CD14-positive monocyte (primary cell): ENCODE data around the gene UHRF1. TPM values are rescaled to one million over a fixed set of nuclear protein-coding genes. Genes with fewer than 3 reads are reported as not detected.

Experiments used
- DNase-seq, 3 donors: peaks; one replicate each; pipeline ENCODE4 v3.0.0-alpha.2; 2011 to 2022
- H2AFZ ChIP-seq: 2 replicates; pipeline ENCODE4 v1.6.0; 2012; ENCODE audit warnings: mild to moderate bottlenecking, low read depth, low read length, inconsistent platforms; ENCODE audit not compliant: insufficient read depth, poor library complexity, severe bottlenecking
- H3K27ac ChIP-seq, 2 donors: 1 replicate in 1 of 2; 2 replicates in 1 of 2; pipeline ENCODE4 v1.5.1; 2012 to 2013; ENCODE audit warnings: low read length in 2 of 2, control low read depth in 1 of 2, inconsistent platforms in 1 of 2, low read depth in 1 of 2, mild to moderate bottlenecking in 1 of 2
- H3K27me3 ChIP-seq, 2 donors: one replicate each; pipeline versions ENCODE4 v1.6.0 to v1.6.1; 2011 to 2013; ENCODE audit warnings: low read length in 2 of 2; ENCODE audit not compliant: control insufficient read depth in 2 of 2, insufficient read depth in 2 of 2
- H3K36me3 ChIP-seq, 2 donors: replicated peaks in 1 of 2; 1 replicate in 1 of 2; 2 replicates in 1 of 2; pipeline versions ENCODE4 v1.5.1 to v1.6.1; 2012 to 2013; ENCODE audit warnings: low read length in 2 of 2, control low read depth in 1 of 2, inconsistent platforms in 1 of 2, mild to moderate bottlenecking in 1 of 2; ENCODE audit not compliant: insufficient read depth in 2 of 2, control insufficient read depth in 1 of 2
- H3K4me1 ChIP-seq, 2 donors: 1 replicate in 1 of 2; 2 replicates in 1 of 2; pipeline versions ENCODE4 v1.5.1 to v1.6.1; 2012 to 2013; ENCODE audit warnings: low read length in 2 of 2, control low read depth in 1 of 2, inconsistent platforms in 1 of 2, mild to moderate bottlenecking in 1 of 2, moderate library complexity in 1 of 2; ENCODE audit not compliant: insufficient read depth in 2 of 2, control insufficient read depth in 1 of 2
- H3K4me2 ChIP-seq: replicated peaks from 2 replicates; pipeline ENCODE3; 2012; ENCODE audit warnings: low read length, moderate library complexity, mild to moderate bottlenecking; ENCODE audit not compliant: poor library complexity, severe bottlenecking; ENCODE audit errors: extremely low read depth
- H3K4me3 ChIP-seq, 3 experiments: fragments of 200-600 bp in 1 of 3; sonication (generic) in 1 of 3; replicated peaks in 1 of 3; 1 replicate in 2 of 3; 2 replicates in 1 of 3; pipeline ENCODE4 v1.5.1; 2011 to 2013; ENCODE audit warnings: low read length in 3 of 3, mild to moderate bottlenecking in 3 of 3, control low read depth in 2 of 3, low read depth in 2 of 3, inconsistent platforms in 1 of 3, moderate library complexity in 1 of 3
- H3K79me2 ChIP-seq: 2 replicates; pipeline ENCODE4 v1.6.0; 2012; ENCODE audit warnings: mild to moderate bottlenecking, control low read depth, inconsistent platforms, low read length, moderate library complexity; ENCODE audit not compliant: insufficient read depth
- H3K9ac ChIP-seq: 2 replicates; pipeline ENCODE4 v1.6.0; 2017; ENCODE audit warnings: low read length, mild to moderate bottlenecking; ENCODE audit not compliant: insufficient read depth, poor library complexity, severe bottlenecking
- H3K9me3 ChIP-seq, 2 donors: replicated peaks in 1 of 2; 1 replicate in 1 of 2; 2 replicates in 1 of 2; pipeline versions ENCODE4 v1.5.1 to v1.6.1; 2012 to 2013; ENCODE audit warnings: low read length in 2 of 2, control low read depth in 1 of 2; ENCODE audit not compliant: control insufficient read depth in 1 of 2, insufficient read depth in 1 of 2
- H4K20me1 ChIP-seq: 2 replicates; pipeline ENCODE4 v1.6.0; 2012; ENCODE audit warnings: mild to moderate bottlenecking, low read length, control low read depth, moderate library complexity; ENCODE audit not compliant: insufficient read depth
- H3K27ac Mint-ChIP-seq, 7 donors: one replicate each; pipeline ENCODE4 v1.8.0; 2020; ENCODE audit warnings: mild to moderate bottlenecking in 7 of 7, mixed read lengths in 7 of 7, moderate library complexity in 6 of 7, inconsistent platforms in 2 of 7
- H3K27me3 Mint-ChIP-seq, 3 donors: one replicate each; pipeline ENCODE4 v1.8.0; 2021 to 2022; ENCODE audit warnings: low read depth in 3 of 3, mild to moderate bottlenecking in 3 of 3, mixed read lengths in 3 of 3, moderate library complexity in 3 of 3, inconsistent platforms in 1 of 3
- H3K36me3 Mint-ChIP-seq, 2 donors: one replicate each; pipeline ENCODE4 v1.8.0; 2020; ENCODE audit warnings: mixed read lengths in 2 of 2, inconsistent platforms in 1 of 2, mild to moderate bottlenecking in 1 of 2
- H3K4me1 Mint-ChIP-seq: one replicate; pipeline ENCODE4 v1.8.0; 2020; ENCODE audit warnings: mild to moderate bottlenecking, mixed read lengths
- H3K4me3 Mint-ChIP-seq, 2 donors: one replicate each; pipeline ENCODE4 v1.8.0; 2020; ENCODE audit warnings: mild to moderate bottlenecking in 2 of 2, mixed read lengths in 2 of 2, moderate library complexity in 1 of 2
- H3K9me3 Mint-ChIP-seq, 7 donors: one replicate each; pipeline ENCODE4 v1.8.0; 2020 to 2022; ENCODE audit warnings: mixed read lengths in 7 of 7, mild to moderate bottlenecking in 6 of 7, moderate library complexity in 6 of 7, inconsistent platforms in 2 of 7
- WGBS: methylation state at CpG from one replicate; pipeline ENCODE4 v1.1.5; 2013; ENCODE audit warnings: missing lambda C conversion rate; ENCODE audit not compliant: insufficient coverage; 5-methylcytosine and 5-hydroxymethylcytosine counted together
- intact Hi-C, 2 donors: fragments of 100-400 bp; cut with micrococcal nuclease; formaldehyde crosslinking; loops; one replicate each; pipeline versions ENCODE4 v1.15.0 to v1.15.1; 2023
- polyA plus RNA-seq, 3 donors: library from polyadenylated mRNA; depleted of rRNA in 1 of 3; unstranded in 2 of 3; stranded (reverse) in 1 of 3; fragments of 300-500 nt in 2 of 3; fragments of >200 nt in 1 of 3; fragmentation: Illumina TruSeq in 2 of 3; gene quantifications; 1 replicate in 2 of 3; 2 replicates in 1 of 3; pipeline ENCODE4 v1.2.3, GENCODE V29; 2012 to 2021
- TF ChIP-seq, protein P1 (sequence below): fragments of 200-600 bp; IDR thresholded peaks from one replicate; pipeline ENCODE4 v1.8.0; 2022; ENCODE audit warnings: antibody characterized with exemption, mild to moderate bottlenecking

The UHRF1 gene
- polyA plus RNA-seq, 3 donors, result 0.06 to 0.77 (median 0.63) TPM

DNA sequence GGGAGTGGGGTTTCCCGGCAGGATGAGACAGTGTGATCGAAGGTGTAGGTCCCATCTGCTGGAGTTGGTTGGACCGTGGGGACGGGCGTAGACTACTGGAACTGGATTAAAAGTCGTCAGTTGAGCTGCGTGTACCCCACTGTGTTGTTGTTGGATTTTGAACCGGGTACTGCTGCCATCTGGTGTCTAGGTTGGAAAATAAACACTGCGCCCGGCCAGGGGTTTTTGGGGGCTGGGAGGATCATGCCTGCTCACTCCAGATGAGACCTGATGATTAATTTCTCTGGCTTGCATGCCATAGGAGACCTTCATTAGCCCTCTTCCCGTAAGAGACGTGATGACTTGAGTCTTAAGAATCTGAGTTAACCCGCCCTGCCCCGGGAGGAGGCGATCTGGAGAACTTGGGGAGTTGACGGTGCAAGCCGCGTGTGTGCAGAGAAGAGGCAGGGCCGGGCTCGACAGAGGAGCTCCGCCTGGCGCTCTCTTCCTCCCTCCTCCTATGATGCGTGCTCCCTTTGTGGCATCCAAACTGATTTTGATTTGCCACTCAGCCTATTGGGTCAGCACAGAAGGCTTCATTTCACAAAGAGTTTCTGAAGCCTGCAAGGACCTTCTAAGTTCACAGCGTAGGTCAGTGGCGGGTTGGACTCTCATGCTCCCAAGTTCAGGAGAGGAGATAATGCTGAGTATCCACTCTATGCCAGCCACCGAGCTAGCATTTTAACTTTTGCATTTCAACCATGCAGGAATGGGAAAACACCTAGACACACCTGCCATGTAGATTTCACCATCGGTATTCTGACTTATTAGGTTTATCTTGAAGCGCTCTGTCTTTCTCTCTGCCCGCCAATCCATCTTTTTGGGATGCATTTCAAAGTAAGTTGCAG lies 2.7 kb downstream of the UHRF1 start:
- peaks cover 68% of the 10 kb centered on the region for H3K4me1 Mint-ChIP-seq
- H3K9me3 Mint-ChIP-seq, result peaks cover 0 to 2% (median 0%) of the 10 kb centered on the region in 7 donors
- Histone ChIP-seq H3K79me2 (peaks cover 87% of the 10 kb centered on the region), H3K27me3 (no peaks in the 10 kb centered on the region), H3K4me2 (peak overlapping the region; percentile 89), H3K27ac (peak overlapping the region; percentile 43 to 91), H3K36me3 (no peaks in the 10 kb centered on the region), H4K20me1 (peaks cover 49% of the 10 kb centered on the region), H3K4me3 (peak overlapping the region; percentile 46 to 79 (median 61)), H3K4me1 (peaks cover 64 to 77% of the 10 kb centered on the region in 2 donors), H2AFZ (peak overlapping the region; percentile 63), H3K9ac (peak overlapping the region; percentile 54), H3K9me3 (no peaks in the 10 kb centered on the region)
- H3K36me3 Mint-ChIP-seq, result peaks cover 4 to 15% of the 10 kb centered on the region in 2 donors
- peak overlapping the region in 6 of 7 donors; percentile 13 to 87 (median 80) for H3K27ac Mint-ChIP-seq
- intact Hi-C loops, result loop anchor here (2.0 to 10.0 kb wide), 6 partner anchors 40 to 187 kb away; no protein-coding TSS in a partner anchor
- WGBS, result 20% methylated on average over 13 of the region's 29 CpGs
- peak; percentile 44 to 79 (median 64) for DNase-seq
- H3K27me3 Mint-ChIP-seq, result peaks cover 0 to 6% (median 0%) of the 10 kb centered on the region in 3 donors
- TF ChIP-seq, protein P1, sequence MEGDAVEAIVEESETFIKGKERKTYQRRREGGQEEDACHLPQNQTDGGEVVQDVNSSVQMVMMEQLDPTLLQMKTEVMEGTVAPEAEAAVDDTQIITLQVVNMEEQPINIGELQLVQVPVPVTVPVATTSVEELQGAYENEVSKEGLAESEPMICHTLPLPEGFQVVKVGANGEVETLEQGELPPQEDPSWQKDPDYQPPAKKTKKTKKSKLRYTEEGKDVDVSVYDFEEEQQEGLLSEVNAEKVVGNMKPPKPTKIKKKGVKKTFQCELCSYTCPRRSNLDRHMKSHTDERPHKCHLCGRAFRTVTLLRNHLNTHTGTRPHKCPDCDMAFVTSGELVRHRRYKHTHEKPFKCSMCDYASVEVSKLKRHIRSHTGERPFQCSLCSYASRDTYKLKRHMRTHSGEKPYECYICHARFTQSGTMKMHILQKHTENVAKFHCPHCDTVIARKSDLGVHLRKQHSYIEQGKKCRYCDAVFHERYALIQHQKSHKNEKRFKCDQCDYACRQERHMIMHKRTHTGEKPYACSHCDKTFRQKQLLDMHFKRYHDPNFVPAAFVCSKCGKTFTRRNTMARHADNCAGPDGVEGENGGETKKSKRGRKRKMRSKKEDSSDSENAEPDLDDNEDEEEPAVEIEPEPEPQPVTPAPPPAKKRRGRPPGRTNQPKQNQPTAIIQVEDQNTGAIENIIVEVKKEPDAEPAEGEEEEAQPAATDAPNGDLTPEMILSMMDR, result peak; percentile 75
- H3K4me3 Mint-ChIP-seq, result peak overlapping the region; percentile 90 to 91

DNA sequence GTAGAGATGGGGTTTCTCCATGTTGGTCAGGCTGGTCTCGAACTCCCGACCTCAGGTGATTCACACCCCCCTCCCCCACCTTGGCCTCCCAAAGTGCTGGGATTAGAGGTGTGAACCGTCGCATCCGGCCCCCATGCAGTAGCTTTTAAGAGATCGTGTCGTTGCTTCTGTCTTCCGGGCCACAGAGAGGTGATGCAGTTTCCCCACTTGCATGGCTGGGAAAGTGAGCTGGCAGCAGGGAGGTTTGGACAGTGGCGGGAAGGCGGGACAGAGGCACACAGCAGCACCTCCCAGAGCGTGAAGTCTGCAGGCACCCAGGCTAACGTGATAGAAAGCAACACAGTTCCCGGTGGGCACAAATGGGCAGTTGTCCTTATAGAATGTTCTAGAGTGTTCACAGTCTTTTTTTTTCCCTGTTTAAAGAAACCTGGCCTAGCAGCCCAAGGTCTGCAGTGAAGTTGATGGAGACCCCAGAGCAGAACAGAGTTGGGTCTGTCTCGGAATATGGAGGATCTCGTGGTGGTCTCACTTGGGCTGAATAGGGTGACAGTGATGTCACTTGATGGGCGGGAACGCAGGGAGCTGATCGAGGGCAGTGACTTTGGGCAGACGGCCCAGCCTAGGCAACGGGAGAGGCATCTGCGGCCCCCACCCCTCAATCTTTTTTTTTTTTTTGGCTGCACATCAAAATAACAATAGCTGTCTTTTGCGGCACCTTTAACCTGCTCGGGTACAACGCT lies 4.9 kb downstream of the UHRF1 start:
- Histone ChIP-seq H3K9me3 (no peaks in the 10 kb centered on the region), H3K4me3 (peak overlapping the region in 1 of 3 experiments; percentile 87), H3K79me2 (peaks cover 99% of the 10 kb centered on the region), H3K4me1 (peaks cover 62 to 73% of the 10 kb centered on the region in 2 donors), H3K27me3 (no peaks in the 10 kb centered on the region), H3K36me3 (no peaks in the 10 kb centered on the region), H2AFZ (no peak overlapping the region), H3K4me2 (peak overlapping the region; percentile 79), H4K20me1 (peaks cover 31% of the 10 kb centered on the region), H3K27ac (peak overlapping the region in 1 of 2 donors; percentile 91), H3K9ac (peak overlapping the region; percentile 82)
- Mint-ChIP-seq H3K27me3 (peaks cover 0 to 6% (median 0%) of the 10 kb centered on the region in 3 donors), H3K9me3 (peaks cover 0 to 2% (median 0%) of the 10 kb centered on the region in 7 donors), H3K4me1 (peaks cover 61% of the 10 kb centered on the region), H3K4me3 (peak overlapping the region; percentile 93 to 100), H3K27ac (peak overlapping the region; percentile 75 to 99 (median 89)), H3K36me3 (peaks cover 4 to 19% of the 10 kb centered on the region in 2 donors)
- TF ChIP-seq, protein P1, result no peak
- no peak for DNase-seq
- 90% methylated on average over 9 of the region's 24 CpGs for WGBS
- intact Hi-C loops, result loop anchor here (5.0 to 10.0 kb wide), 4 partner anchors 42 to 179 kb away; no protein-coding TSS in a partner anchor
